PC-3 (cell line): ENCODE results near the gene GNAZ. TPM values are rescaled to one million over a fixed set of nuclear protein-coding genes. Genes with fewer than 3 reads are reported as not detected.

Experiments
- ATAC-seq: fragments of 200-7000 bp; cut with Tn5 transposase; 2 replicates; pipeline ENCODE4 v1.9.1; 2020; ENCODE audit warnings: mild to moderate bottlenecking, moderate library complexity
- BruUV-seq: library from RNA; stranded (reverse); fragments of 400-500 nt; replicated peaks from 2 replicates; lab custom pipeline; 2021; lab: Mats Ljungman, UMichigan
- CTCF ChIA-PET: fragments of 300-600 bp; sonication (Branson Sonifier 250); formaldehyde crosslinking; loops from one replicate; lab custom pipeline; 2022; ENCODE audit warnings: antibody characterized with exemption; lab: Charles Lee
- POLR2A ChIA-PET: fragments of 300-600 bp; sonication (Branson Sonifier 250); formaldehyde crosslinking; loops from one replicate; lab custom pipeline; 2022; ENCODE audit warnings: antibody characterized with exemption; ENCODE audit not compliant: unreplicated experiment; lab: Charles Lee
- DNase-seq: peaks from one replicate; pipeline ENCODE4 v3.0.0-alpha.2; 2015
- H2AFZ ChIP-seq: fragments of 300-600 bp; sonication (generic); 2 replicates; pipeline ENCODE4 v1.6.0; 2016; ENCODE audit warnings: antibody characterized with exemption, low read length
- H3F3A ChIP-seq: fragments of 300-600 bp; sonication (generic); one replicate; pipeline ENCODE4 v1.6.0; 2017; ENCODE audit warnings: antibody characterized with exemption, low read length, control low read depth, mild to moderate bottlenecking; ENCODE audit not compliant: unreplicated experiment
- H3K27ac ChIP-seq: fragments of 300-600 bp; sonication (generic); 2 replicates; pipeline ENCODE4 v1.5.1; 2016; ENCODE audit warnings: mild to moderate bottlenecking, low read length
- H3K27me3 ChIP-seq: fragments of 300-600 bp; sonication (generic); 2 replicates; pipeline ENCODE4 v1.6.1; 2016; ENCODE audit warnings: low read length, mixed read lengths
- H3K36me3 ChIP-seq: fragments of 300-600 bp; sonication (generic); 2 replicates; pipeline ENCODE4 v1.6.1; 2016; ENCODE audit warnings: low read depth, mixed run types, low read length, mixed read lengths
- H3K4me1 ChIP-seq: fragments of 300-600 bp; sonication (generic); 2 replicates; pipeline ENCODE4 v1.5.1; 2016; ENCODE audit warnings: low read length; ENCODE audit not compliant: insufficient read depth
- H3K4me2 ChIP-seq: fragments of 300-600 bp; sonication (generic); 2 replicates; pipeline ENCODE4 v1.6.0; 2016; ENCODE audit warnings: low read length
- H3K4me3 ChIP-seq: fragments of 300-600 bp; sonication (generic); 2 replicates; pipeline ENCODE4 v1.5.1; 2016; ENCODE audit warnings: mild to moderate bottlenecking, low read length, mixed read lengths
- H3K79me2 ChIP-seq: fragments of 300-600 bp; sonication (generic); 2 replicates; pipeline ENCODE4 v1.6.1; 2017; ENCODE audit warnings: low read length, mixed read lengths
- H3K9ac ChIP-seq: fragments of 300-600 bp; sonication (generic); 2 replicates; pipeline ENCODE4 v1.6.0; 2016; ENCODE audit warnings: mild to moderate bottlenecking, low read length
- H3K9me2 ChIP-seq: fragments of 300-600 bp; sonication (generic); replicated peaks from 2 replicates; pipeline ENCODE4 v1.6.1; 2016; ENCODE audit warnings: mixed run types, low read length, mixed read lengths
- H3K9me3 ChIP-seq: fragments of 300-600 bp; sonication (generic); 2 replicates; pipeline ENCODE4 v1.6.1; 2016; ENCODE audit warnings: low read length, mixed read lengths
- H4K20me1 ChIP-seq: fragments of 300-600 bp; sonication (generic); 2 replicates; pipeline ENCODE4 v1.6.1; 2016; ENCODE audit warnings: low read length, mixed read lengths
- EZH2 ChIP-seq: fragments of 300-600 bp; sonication (generic); IDR thresholded peaks from one replicate; pipeline ENCODE4 v1.6.1; 2017; ENCODE audit warnings: antibody characterized with exemption, mild to moderate bottlenecking, low read length; ENCODE audit not compliant: unreplicated experiment
- EZH2phosphoT487 ChIP-seq: fragments of 300-600 bp; sonication (generic); IDR thresholded peaks from 2 replicates; pipeline ENCODE4 v1.6.1; 2018; ENCODE audit warnings: mild to moderate bottlenecking, antibody characterized with exemption, low read length, borderline replicate concordance
- intact Hi-C: fragments of 100-400 bp; cut with micrococcal nuclease; formaldehyde crosslinking; loops from 2 replicates; pipeline ENCODE4 v1.9.0; 2023
- total RNA-seq: library from RNA; depleted of rRNA; stranded (reverse); fragments of >200 nt; gene quantifications from 2 replicates; pipeline ENCODE4 v1.2.3, GENCODE V29; 2014
- TF ChIP-seq, protein P1 (sequence below): fragments of 300-600 bp; sonication (generic); conservative IDR thresholded peaks from 2 replicates; pipeline ENCODE4 v1.5.1; 2017; ENCODE audit warnings: antibody characterized with exemption, low read depth, mild to moderate bottlenecking, low read length

The GNAZ gene
- total RNA-seq, 1 experiment from 2014 or later: 14.4 TPM

DNA sequence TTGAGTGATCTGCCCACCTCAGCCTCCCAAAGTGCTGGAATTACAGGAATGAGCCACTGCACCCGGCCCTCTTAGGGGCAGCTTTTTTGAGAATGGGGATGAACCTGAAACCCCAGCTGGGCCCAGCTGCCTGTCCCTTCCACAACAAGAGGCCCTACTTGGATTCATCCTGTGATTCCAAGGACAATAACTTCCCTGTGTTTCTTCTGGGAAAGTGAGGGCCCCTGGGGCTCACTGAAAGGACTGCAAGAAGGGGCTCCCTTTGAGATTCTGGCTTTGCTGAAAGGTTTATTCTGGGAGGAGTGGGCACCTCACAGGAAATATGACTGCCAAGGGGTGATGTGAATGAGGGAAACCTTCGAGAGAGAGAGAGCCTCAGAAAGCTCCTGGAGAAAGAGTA lies 12.3 kb upstream of the GNAZ start:
- CTCF ChIA-PET: no interaction called here

DNA sequence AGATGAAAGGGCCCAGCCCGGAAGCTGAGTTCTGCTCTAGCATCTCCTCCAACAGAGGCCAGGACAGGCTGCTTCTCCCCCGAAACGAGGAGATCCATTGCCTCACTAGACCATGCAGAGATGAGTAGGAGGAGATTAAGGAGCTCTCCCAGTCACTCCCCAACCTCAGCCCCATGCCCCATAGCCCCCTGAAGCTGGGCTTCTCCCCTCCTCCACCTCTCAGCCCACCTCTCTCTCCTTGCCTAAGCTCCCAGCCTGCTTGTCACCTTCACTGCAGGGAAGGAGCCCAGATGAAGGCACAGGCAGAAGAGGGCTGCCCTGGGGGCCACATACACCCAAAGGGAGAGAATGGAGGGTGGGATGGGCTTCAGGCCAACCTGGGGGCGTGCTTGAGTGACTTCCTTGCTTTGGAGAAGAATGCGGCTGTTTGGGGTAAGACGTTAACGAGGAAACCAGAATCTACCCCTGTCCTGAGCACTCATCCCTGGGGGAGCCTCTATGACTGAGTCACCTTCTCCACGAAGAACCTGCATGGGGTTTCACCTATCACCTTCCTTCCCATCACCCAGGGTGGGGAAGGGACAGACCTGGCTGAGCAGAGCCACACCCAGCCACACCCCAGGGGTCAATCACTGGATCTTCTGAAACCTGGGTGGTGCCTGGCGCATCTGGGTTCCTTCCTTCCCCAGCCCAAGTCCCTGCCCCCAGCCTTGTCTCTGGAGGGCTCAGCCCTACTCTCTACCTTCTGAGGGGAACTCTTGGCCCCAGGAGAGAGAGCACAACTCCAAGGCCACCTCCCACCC lies 11.6 kb upstream of the GNAZ start:
- Histone ChIP-seq H3K27me3 (no peaks in the 10 kb centered on the region), H3K79me2 (no peaks in the 10 kb centered on the region), H3K36me3 (no peaks in the 10 kb centered on the region), H3K4me2 (no peak overlapping the region), H3K9me3 (no peaks in the 10 kb centered on the region), H3K9me2 (no peaks in the 10 kb centered on the region), H3K4me1 (peaks cover 7% of the 10 kb centered on the region; the same call in 1 of the 2 replicates), H3F3A (no peaks in the 10 kb centered on the region), H3K4me3 (no peak overlapping the region), H3K9ac (no peak overlapping the region), H3K27ac (no peak overlapping the region), H2AFZ (no peak overlapping the region), H4K20me1 (no peaks in the 10 kb centered on the region)
- ATAC-seq: no peak
- ChIA-PET POLR2A (no interaction called here), CTCF (no interaction called here)
- no peak for TF ChIP-seq EZH2
- TF ChIP-seq, protein P1, sequence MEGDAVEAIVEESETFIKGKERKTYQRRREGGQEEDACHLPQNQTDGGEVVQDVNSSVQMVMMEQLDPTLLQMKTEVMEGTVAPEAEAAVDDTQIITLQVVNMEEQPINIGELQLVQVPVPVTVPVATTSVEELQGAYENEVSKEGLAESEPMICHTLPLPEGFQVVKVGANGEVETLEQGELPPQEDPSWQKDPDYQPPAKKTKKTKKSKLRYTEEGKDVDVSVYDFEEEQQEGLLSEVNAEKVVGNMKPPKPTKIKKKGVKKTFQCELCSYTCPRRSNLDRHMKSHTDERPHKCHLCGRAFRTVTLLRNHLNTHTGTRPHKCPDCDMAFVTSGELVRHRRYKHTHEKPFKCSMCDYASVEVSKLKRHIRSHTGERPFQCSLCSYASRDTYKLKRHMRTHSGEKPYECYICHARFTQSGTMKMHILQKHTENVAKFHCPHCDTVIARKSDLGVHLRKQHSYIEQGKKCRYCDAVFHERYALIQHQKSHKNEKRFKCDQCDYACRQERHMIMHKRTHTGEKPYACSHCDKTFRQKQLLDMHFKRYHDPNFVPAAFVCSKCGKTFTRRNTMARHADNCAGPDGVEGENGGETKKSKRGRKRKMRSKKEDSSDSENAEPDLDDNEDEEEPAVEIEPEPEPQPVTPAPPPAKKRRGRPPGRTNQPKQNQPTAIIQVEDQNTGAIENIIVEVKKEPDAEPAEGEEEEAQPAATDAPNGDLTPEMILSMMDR: no peak
- no peak for TF ChIP-seq EZH2phosphoT487
- DNase-seq: peak; percentile 12
- BruUV-seq: no TSS peak
- intact Hi-C loops: no loop called here

More for the DNA sequence above, 12.3 kb upstream of the GNAZ start:
- intact Hi-C loops: no loop called here
- Histone ChIP-seq H4K20me1 (no peaks in the 10 kb centered on the region), H3K9me3 (no peaks in the 10 kb centered on the region), H3K9ac (no peak overlapping the region), H3K9me2 (no peaks in the 10 kb centered on the region), H3K4me3 (no peak overlapping the region), H3K4me1 (peaks cover 7% of the 10 kb centered on the region; the same call in 1 of the 2 replicates), H3F3A (no peaks in the 10 kb centered on the region), H2AFZ (no peak overlapping the region), H3K4me2 (no peak overlapping the region), H3K27ac (no peak overlapping the region), H3K36me3 (no peaks in the 10 kb centered on the region), H3K79me2 (no peaks in the 10 kb centered on the region), H3K27me3 (no peaks in the 10 kb centered on the region)
- POLR2A ChIA-PET: no interaction called here
- TF ChIP-seq, protein P1: no peak
- no peak for TF ChIP-seq EZH2phosphoT487
- TF ChIP-seq EZH2: no peak
- ATAC-seq (no peak), DNase-seq (no peak)
- no TSS peak for BruUV-seq

DNA sequence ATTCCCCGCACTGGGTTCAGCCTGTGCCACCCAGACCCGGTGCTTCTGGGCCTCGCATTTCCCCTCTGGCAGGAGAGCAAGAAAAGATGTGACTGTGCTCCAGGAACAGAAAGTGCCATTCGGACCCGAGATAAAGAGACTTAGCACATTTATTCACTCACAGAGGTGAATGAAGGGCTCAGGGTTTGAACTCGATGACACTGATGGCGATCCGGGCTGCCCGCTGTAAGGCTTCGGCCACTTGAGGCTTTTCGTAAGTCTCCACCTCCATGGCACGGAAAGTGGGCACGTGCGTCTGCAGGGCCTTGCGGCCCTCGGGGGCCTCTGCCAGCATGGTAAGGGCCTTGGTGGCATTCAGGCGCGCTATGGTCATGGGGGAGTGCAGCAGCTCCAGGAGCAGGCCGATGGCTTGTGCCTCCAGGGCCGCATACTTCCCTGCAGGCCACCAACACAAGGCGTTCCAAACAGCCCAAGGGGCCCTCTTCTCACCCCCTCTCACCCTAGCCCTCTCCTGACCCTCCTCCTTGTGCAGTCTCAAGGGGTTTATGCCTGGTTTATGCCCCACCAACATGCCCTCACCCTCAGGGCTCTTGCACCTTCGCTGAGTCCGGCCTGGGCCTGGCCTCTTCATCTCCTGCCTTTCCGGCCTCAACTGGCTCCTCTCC lies 10.9 kb upstream of the GNAZ start:
- ATAC-seq (no peak), DNase-seq (no peak)
- H3K36me3 ChIP-seq: no peaks in the 10 kb centered on the region
- H3K4me3 ChIP-seq: no peak overlapping the region
- CTCF ChIA-PET: no interaction called here
- no peak overlapping the region for H3K27ac ChIP-seq
- intact Hi-C loops: no loop called here
- H3K27me3 ChIP-seq: no peaks in the 10 kb centered on the region
- BruUV-seq: no TSS peak
- no peaks in the 10 kb centered on the region for H3K79me2 ChIP-seq
- TF ChIP-seq, protein P1: no peak
- no peak for TF ChIP-seq EZH2phosphoT487
- POLR2A ChIA-PET: no interaction called here
- peaks cover 7% of the 10 kb centered on the region; the same call in 1 of the 2 replicates for H3K4me1 ChIP-seq
- H3K9me3 ChIP-seq: no peaks in the 10 kb centered on the region
- no peak overlapping the region for H2AFZ ChIP-seq
- no peaks in the 10 kb centered on the region for H4K20me1 ChIP-seq
- H3K4me2 ChIP-seq: no peak overlapping the region
- no peaks in the 10 kb centered on the region for H3K9me2 ChIP-seq
- no peak overlapping the region for H3K9ac ChIP-seq
- no peaks in the 10 kb centered on the region for H3F3A ChIP-seq
